ENCODE results near the gene EIPR1. TPM values are rescaled to one million over a fixed set of nuclear protein-coding genes. Genes with fewer than 3 reads are reported as not detected.
"Not testable (repeated sequence)": the region's sequence is repeated elsewhere in the genome, so short reads cannot be mapped to it uniquely, and the experiment has no call there.

The EIPR1 gene
- total RNA-seq, 1 experiment from 2014 or later, result 27.8 TPM

GRCh38 chr2:3181416-3182010 lies 196.1 kb downstream of the EIPR1 start:
- DNase-seq, result no peak
- no peak overlapping the region for H3K14ac ChIP-seq (ENCODE audit: insufficient read depth, low read length)
- no peak overlapping the region for H4K5ac ChIP-seq (ENCODE audit: insufficient read length, low read depth, low read length)
- Mint-ChIP-seq H3K27ac (no peak overlapping the region), H3K9me3 (peaks cover 0 to 3% of the 10 kb centered on the region in 2 experiments; a peak in 2 of 5 replicates), H3K4me3 (no peak overlapping the region), H3K36me3 (ENCODE audit: insufficient read depth in 1 of 3, low read depth in 3 of 3) (peaks cover 5 to 14% (median 11%) of the 10 kb centered on the region in 3 experiments; a peak in 6 of 7 replicates), H3K27me3 (ENCODE audit: low read depth) (no peaks in the 10 kb centered on the region), H3K4me1 (no peaks in the 10 kb centered on the region)
- no peak overlapping the region for H3K23ac ChIP-seq (ENCODE audit: insufficient read length, low read depth, low read length)
- no peak overlapping the region for H4K8ac ChIP-seq (replicated peaks; ENCODE audit: insufficient read length, low read depth, low read length)
- H2AK5ac ChIP-seq (ENCODE audit: insufficient read length, low read length), result no peak overlapping the region
- H3K79me2 ChIP-seq (ENCODE audit: insufficient read depth, low read length), result no peaks in the 10 kb centered on the region
- no peaks in the 10 kb centered on the region for H3K23me2 ChIP-seq (ENCODE audit: insufficient read length, low read depth, low read length, poor library complexity, severe bottlenecking)
- no peak overlapping the region for H2BK5ac ChIP-seq (ENCODE audit: insufficient read length, low read length)
- no peak overlapping the region for H2BK15ac ChIP-seq (ENCODE audit: low read depth, low read length)
- no peaks in the 10 kb centered on the region for H3K79me1 ChIP-seq (ENCODE audit: insufficient read depth, low read depth, low read length, poor library complexity, severe bottlenecking)
- no peak overlapping the region for H3K18ac ChIP-seq (ENCODE audit: insufficient read length, low read depth, low read length)
- no peak overlapping the region for H3K4ac ChIP-seq (ENCODE audit: low read depth, low read length)
- no peaks in the 10 kb centered on the region for H3K9me3 ChIP-seq (ENCODE audit: control insufficient read depth, low read depth, low read length)
- H3K4me2 ChIP-seq (ENCODE audit: insufficient read depth, insufficient read length, low read length), result no peak overlapping the region
- no CpG with 5 or more reads among the region's 24 CpGs for WGBS (ENCODE audit: extremely low coverage, insufficient read length, low lambda C conversion rate)
- H2BK120ac ChIP-seq (ENCODE audit: low read depth, low read length, poor library complexity, severe bottlenecking), result no peak overlapping the region
- no peak overlapping the region for H3T11ph ChIP-seq (ENCODE audit: low read length)
- H2AFZ ChIP-seq (ENCODE audit: low read length), result no peak overlapping the region
- TF ChIP-seq CTCF (conservative IDR thresholded peaks at IDR 0.05), result no peak
- H2BK20ac ChIP-seq (ENCODE audit: low read depth, low read length, poor library complexity, severe bottlenecking), result no peak overlapping the region
- H4K91ac ChIP-seq (ENCODE audit: insufficient read length, low read depth, low read length), result no peak overlapping the region
- no peak overlapping the region for H3K27ac ChIP-seq (ENCODE audit: insufficient read length, low read depth, low read length)
- H3K27me3 ChIP-seq (ENCODE audit: insufficient read depth, low read length), result no peaks in the 10 kb centered on the region
- H3K56ac ChIP-seq (ENCODE audit: insufficient read length, low read depth, low read length), result no peak overlapping the region
- H3K9ac ChIP-seq (ENCODE audit: extremely low read depth, insufficient read length, low read length), result no peak overlapping the region
- H2BK12ac ChIP-seq (ENCODE audit: insufficient read length, low read depth, low read length), result no peak overlapping the region
- no peaks in the 10 kb centered on the region for H3K4me1 ChIP-seq (ENCODE audit: insufficient read depth, low read length)
- no peaks in the 10 kb centered on the region for H4K20me1 ChIP-seq (ENCODE audit: control insufficient read depth, insufficient read depth, insufficient read length)

- not testable (repeated sequence) for H3K4me1 Mint-ChIP-seq; H3K9me3 Mint-ChIP-seq; H4K8ac ChIP-seq (replicated peaks; ENCODE audit: insufficient read length, low read depth, low read length); H2BK20ac ChIP-seq (ENCODE audit: low read depth, low read length, poor library complexity, severe bottlenecking); H3K9me3 ChIP-seq (ENCODE audit: control insufficient read depth, low read depth, low read length); H2BK120ac ChIP-seq (ENCODE audit: low read depth, low read length, poor library complexity, severe bottlenecking); H3T11ph ChIP-seq (ENCODE audit: low read length); H3K4me1 ChIP-seq (ENCODE audit: insufficient read depth, low read length); H3K14ac ChIP-seq (ENCODE audit: insufficient read depth, low read length); H3K18ac ChIP-seq (ENCODE audit: insufficient read length, low read depth, low read length); DNase-seq; H3K27ac ChIP-seq (ENCODE audit: insufficient read length, low read depth, low read length); H3K4me3 Mint-ChIP-seq; H2BK5ac ChIP-seq (ENCODE audit: insufficient read length, low read length); H3K27ac Mint-ChIP-seq; H3K9ac ChIP-seq (ENCODE audit: extremely low read depth, insufficient read length, low read length); H2AK5ac ChIP-seq (ENCODE audit: insufficient read length, low read length); H3K27me3 Mint-ChIP-seq (ENCODE audit: low read depth); H4K91ac ChIP-seq (ENCODE audit: insufficient read length, low read depth, low read length); H4K5ac ChIP-seq (ENCODE audit: insufficient read length, low read depth, low read length); H3K23me2 ChIP-seq (ENCODE audit: insufficient read length, low read depth, low read length, poor library complexity, severe bottlenecking); H3K4me2 ChIP-seq (ENCODE audit: insufficient read depth, insufficient read length, low read length); H3K79me1 ChIP-seq (ENCODE audit: insufficient read depth, low read depth, low read length, poor library complexity, severe bottlenecking); H4K20me1 ChIP-seq (ENCODE audit: control insufficient read depth, insufficient read depth, insufficient read length); H2AFZ ChIP-seq (ENCODE audit: low read length); H3K23ac ChIP-seq (ENCODE audit: insufficient read length, low read depth, low read length); H2BK15ac ChIP-seq (ENCODE audit: low read depth, low read length); H3K4ac ChIP-seq (ENCODE audit: low read depth, low read length); H3K27me3 ChIP-seq (ENCODE audit: insufficient read depth, low read length); H3K56ac ChIP-seq (ENCODE audit: insufficient read length, low read depth, low read length); H3K79me2 ChIP-seq (ENCODE audit: insufficient read depth, low read length); H2BK12ac ChIP-seq (ENCODE audit: insufficient read length, low read depth, low read length)
- no CpG with 5 or more reads among the region's 30 CpGs for whole genome bisulfite sequencing (ENCODE audit: extremely low coverage, insufficient read length, low lambda C conversion rate)
- H3K36me3 Mint-ChIP-seq (ENCODE audit: insufficient read depth in 1 of 3, low read depth in 3 of 3), result peaks cover 1 to 12% (median 11%) of the 10 kb centered on the region in 3 experiments; a peak in 6 of 7 replicates
These were observed 196.8 kb downstream of the EIPR1 start for GRCh38 chr2:3180909-3181221.
